ENCODE data around the gene CACNA2D2. TPM values are rescaled to one million over a fixed set of nuclear protein-coding genes. Genes with fewer than 3 reads are reported as not detected.

The CACNA2D2 gene
- total and polyA plus RNA-seq, 2 of the 8 experiments (the other 6 are each of a cell fraction or from before 2014, with no cell fraction given): 14.1 to 25.0 TPM

- H2BK5ac ChIP-seq (ENCODE audit: low read depth, low read length): no peak overlapping the region
- no peaks in the 10 kb centered on the region for H3K36me3 ChIP-seq (ENCODE audit: control insufficient read depth in 2 of 4, insufficient read depth in 4 of 4, low read length in 3 of 4)
- no peak overlapping the region for H2BK20ac ChIP-seq (ENCODE audit: low read length)
- H3K9ac ChIP-seq (replicated peaks in 1 of 4; ENCODE audit: extremely low read depth in 1 of 4, low read depth in 3 of 4, low read length in 3 of 4): no peak overlapping the region
- WGBS, 2 experiments (ENCODE audit: extremely low coverage in 1 of 2, insufficient coverage in 1 of 2, insufficient read length in 1 of 2, insufficient replicate concordance in 2 of 2, low coverage in 1 of 2, low lambda C conversion rate in 2 of 2, missing lambda C conversion rate in 1 of 2): 89% methylated on average over 5 of the region's 5 CpGs; no CpG with 5 or more reads in 1 of the 2 experiments
- no peak overlapping the region for H3K56ac ChIP-seq (replicated peaks; ENCODE audit: insufficient read length, low read depth, low read length)
- H3K79me1 ChIP-seq (ENCODE audit: low read depth, low read length): no peaks in the 10 kb centered on the region
- H2BK12ac ChIP-seq (ENCODE audit: low read depth, low read length): no peak overlapping the region
- no peak overlapping the region for H4K8ac ChIP-seq (ENCODE audit: extremely low read depth, insufficient read depth, low read length)
- no peak for TF ChIP-seq NRF1 (IDR thresholded peaks at IDR 0.05; ENCODE audit: low read depth, low read length)
- no peak for TF ChIP-seq RNF2 (IDR thresholded peaks at IDR 0.05; ENCODE audit: borderline replicate concordance, low read depth, low read length, missing control alignments, poor library complexity, severe bottlenecking)
- TF ChIP-seq SUZ12 (IDR thresholded peaks at IDR 0.05; ENCODE audit: low read length): no peak
- TF ChIP-seq CHD1 (IDR thresholded peaks at IDR 0.05; ENCODE audit: low read depth, low read length): no peak
- TF ChIP-seq CHD2 (IDR thresholded peaks at IDR 0.05; ENCODE audit: low read length): no peak
- no peak for TF ChIP-seq CEBPB (IDR thresholded peaks at IDR 0.05; ENCODE audit: low read depth, low read length)
- TF ChIP-seq RFX5 (IDR thresholded peaks at IDR 0.05; ENCODE audit: borderline replicate concordance, low read depth, low read length): no peak
- TF ChIP-seq BCL11A (IDR thresholded peaks at IDR 0.05; ENCODE audit: low read depth in 2 of 2, low read length in 2 of 2): no peak
- no peak for TF ChIP-seq EGR1 (IDR thresholded peaks at IDR 0.05; ENCODE audit: borderline replicate concordance, low read depth, low read length)
- TF ChIP-seq, protein P1, sequence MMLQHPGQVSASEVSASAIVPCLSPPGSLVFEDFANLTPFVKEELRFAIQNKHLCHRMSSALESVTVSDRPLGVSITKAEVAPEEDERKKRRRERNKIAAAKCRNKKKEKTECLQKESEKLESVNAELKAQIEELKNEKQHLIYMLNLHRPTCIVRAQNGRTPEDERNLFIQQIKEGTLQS (IDR thresholded peaks at IDR 0.05; ENCODE audit: insufficient read depth, low read depth, low read length): no peak
- TF ChIP-seq CREB1 (IDR thresholded peaks at IDR 0.05): no peak
- no peak for TF ChIP-seq GTF2F1 (IDR thresholded peaks at IDR 0.05; ENCODE audit: borderline replicate concordance, low read depth, low read length)
- H3K4me3 ChIP-seq (ENCODE audit: extremely low read depth in 1 of 4, insufficient read depth in 2 of 4, low read depth in 3 of 4, low read length in 4 of 4): no peak overlapping the region
- FAIRE-seq (no peak), DNase-seq (ENCODE audit: low read depth in 1 of 2, low spot score in 2 of 2) (no peak)
- peaks cover 0 to 2% (median under 1%) of the 10 kb centered on the region in 4 experiments; a peak in 2 of 7 replicates for H3K4me1 ChIP-seq (replicated peaks in 1 of 4; ENCODE audit: control insufficient read depth in 3 of 4, insufficient read depth in 4 of 4, low read length in 3 of 4)
- no peak overlapping the region for H2BK15ac ChIP-seq (ENCODE audit: low read length)
- no peaks in the 10 kb centered on the region for H3K79me2 ChIP-seq (ENCODE audit: control insufficient read depth in 1 of 2, insufficient read depth in 2 of 2, low read length in 2 of 2)
- POLR2A ChIA-PET (ENCODE audit: partially characterized antibody): interaction anchor here (1.4 to 1.5 kb wide), 2 partner anchors 18 to 152 kb away, joined by 3 read pairs; no protein-coding TSS in a partner anchor
- no peak overlapping the region for H2AK5ac ChIP-seq (ENCODE audit: low read depth, low read length)
- no peak overlapping the region for H3K4ac ChIP-seq (replicated peaks; ENCODE audit: insufficient read length, low read depth, low read length)
- CTCF ChIA-PET (ENCODE audit: partially characterized antibody): interaction anchor here (0.8 to 9.3 kb wide), 9 partner anchors 8 to 69 kb away, joined by 3 to 136 read pairs (median 4); partner anchors contain the start of genes CYB561D2, NPRL2 and ZMYND10
- no peaks in the 10 kb centered on the region for H3K9me3 ChIP-seq (ENCODE audit: insufficient read depth in 2 of 2, low read depth in 1 of 2, low read length in 1 of 2)
- no peak overlapping the region for H2BK120ac ChIP-seq (replicated peaks; ENCODE audit: low read depth, low read length)
- no peak overlapping the region for H3K18ac ChIP-seq (ENCODE audit: extremely low read depth, low read length)
- no peak overlapping the region for H3K23ac ChIP-seq (ENCODE audit: insufficient read length)
- no peak overlapping the region for H3K4me2 ChIP-seq (ENCODE audit: insufficient read depth in 1 of 2, low read depth in 2 of 2, low read length in 2 of 2)
- no peaks in the 10 kb centered on the region for H3K23me2 ChIP-seq (ENCODE audit: low read depth, low read length)
- H2AFZ ChIP-seq (ENCODE audit: low read length): no peak overlapping the region
- no peaks in the 10 kb centered on the region; a peak in 1 of 7 replicates for H3K27me3 ChIP-seq (replicated peaks in 1 of 4; ENCODE audit: control insufficient read depth in 3 of 4, extremely low read depth in 1 of 4, insufficient read depth in 3 of 4, low read length in 3 of 4)
- H3K14ac ChIP-seq (ENCODE audit: insufficient read length): no peak overlapping the region
- no peak overlapping the region for H4K91ac ChIP-seq (replicated peaks; ENCODE audit: insufficient read length, low read length)
- H3K27ac ChIP-seq (ENCODE audit: low read depth, low read length): no peak overlapping the region
- H4K20me1 ChIP-seq (replicated peaks in 1 of 2; ENCODE audit: control insufficient read depth in 1 of 2, insufficient read depth in 2 of 2, low read length in 2 of 2): peaks cover 3 to 6% of the 10 kb centered on the region in 2 experiments
- H4K5ac ChIP-seq (ENCODE audit: insufficient read length, low read depth, low read length): no peak overlapping the region
Observed at GRCh38 chr3:50393061-50393460, 110.4 kb downstream of the CACNA2D2 start.

Measured in H1 (cell line).